Activated CD4-positive, alpha-beta T cell treated with anti-CD3 and anti-CD28 coated beads for 24 hours (primary cell): ENCODE data around the gene PIK3CB.
"Not testable (repeated sequence)": the region's sequence is repeated elsewhere in the genome, so short reads cannot be mapped to it uniquely, and the experiment has no call there.

Source experiments
- DNase-seq, 2 donors: peaks; one replicate each; pipeline ENCODE4 v3.0.0-alpha.2; 2020; ENCODE audit warnings: low read depth in 2 of 2

Gene PIK3CB

GRCh38 chr3:138803006-138803653 is 31.6 kb downstream of the PIK3CB start:
- no peak for DNase-seq

GRCh38 chr3:138802223-138802622 is 32.5 kb downstream of the PIK3CB start:
- DNase-seq, result not testable (repeated sequence)

- no peak for DNase-seq
Measured at GRCh38 chr3:138801792-138802191, 32.9 kb downstream of the PIK3CB start.

DNA sequence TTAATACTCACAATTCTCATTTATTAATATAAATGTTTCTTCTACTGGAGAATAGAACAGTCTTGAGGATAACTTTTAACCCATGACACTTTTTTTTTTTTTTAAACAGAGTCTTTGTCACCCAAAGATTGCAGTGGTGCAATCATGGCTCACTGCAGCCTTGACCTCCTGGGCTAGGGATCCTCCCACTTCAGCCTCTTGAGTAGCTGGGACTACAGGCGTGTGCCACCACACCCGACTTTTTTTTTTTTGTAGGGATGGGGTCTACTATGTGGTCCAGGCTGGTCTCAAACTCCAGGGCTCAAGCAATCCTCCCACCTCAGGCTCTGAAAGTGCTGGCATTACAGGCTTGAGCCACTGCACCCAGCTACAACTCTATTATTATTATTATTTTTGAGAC is 34.5 kb downstream of the PIK3CB start:
- DNase-seq, result no peak

GRCh38 chr3:138799822-138800221 is 34.9 kb downstream of the PIK3CB start:
- DNase-seq, result no peak

DNA sequence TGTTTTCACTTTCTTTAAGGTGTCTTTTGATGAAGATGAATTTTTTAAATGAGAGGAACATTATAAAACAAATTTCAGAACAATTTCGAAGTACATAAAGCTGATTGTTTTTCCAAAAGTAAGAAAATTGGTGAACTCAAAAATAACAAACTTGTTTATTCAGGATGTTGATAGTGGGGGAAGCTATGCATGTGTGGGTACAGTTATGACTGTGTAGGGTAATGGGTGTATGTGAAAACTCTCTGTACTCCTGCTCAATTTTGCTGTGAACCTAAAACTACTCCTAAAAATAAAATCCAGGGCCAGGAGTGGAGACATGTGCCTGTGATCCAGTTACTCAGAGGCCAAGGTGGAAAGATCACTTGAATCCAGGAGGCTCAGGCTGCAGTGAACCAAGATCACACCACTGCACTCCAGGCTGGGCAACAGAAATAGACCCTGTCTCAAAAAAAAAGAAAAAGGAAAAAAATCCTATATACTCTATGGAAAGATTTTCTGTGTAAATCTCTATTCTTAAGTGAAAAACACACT is 37.2 kb downstream of the PIK3CB start:
- DNase-seq, result no peak

GRCh38 chr3:138796761-138797160 is 38.0 kb downstream of the PIK3CB start:
- no peak for DNase-seq

- no peak for DNase-seq
Measured at GRCh38 chr3:138786788-138787271, 47.9 kb downstream of the PIK3CB start.

GRCh38 chr3:138785951-138786350 is 48.8 kb downstream of the PIK3CB start:
- DNase-seq, result no peak

DNA sequence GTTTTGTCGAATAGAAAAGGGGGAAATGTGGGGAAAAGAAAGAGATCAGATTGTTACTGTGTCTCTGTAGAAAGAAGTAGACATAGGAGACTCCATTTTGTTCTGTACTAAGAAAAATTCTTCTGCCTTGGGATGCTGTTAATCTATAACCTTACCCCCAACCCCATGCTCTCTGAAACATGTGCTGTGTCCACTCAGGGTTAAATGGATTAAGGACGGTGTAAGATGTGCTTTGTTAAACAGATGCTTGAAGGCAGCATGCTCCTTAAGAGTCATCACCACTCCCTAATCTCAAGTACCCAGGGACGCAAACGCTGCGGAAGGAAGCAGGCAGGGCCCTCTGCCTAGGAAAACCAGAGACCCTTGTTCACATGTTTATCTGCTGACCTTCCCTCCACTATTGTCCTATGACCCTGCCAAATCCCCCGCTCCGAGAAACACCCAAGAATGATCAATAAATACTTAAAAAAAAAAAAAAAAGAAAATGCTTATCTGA is 49.3 kb downstream of the PIK3CB start:
- DNase-seq, result not testable (repeated sequence)

GRCh38 chr3:138782755-138783154 is 52.0 kb downstream of the PIK3CB start:
- no peak for DNase-seq

GRCh38 chr3:138781012-138781470 is 53.7 kb downstream of the PIK3CB start:
- DNase-seq, result no peak

DNA sequence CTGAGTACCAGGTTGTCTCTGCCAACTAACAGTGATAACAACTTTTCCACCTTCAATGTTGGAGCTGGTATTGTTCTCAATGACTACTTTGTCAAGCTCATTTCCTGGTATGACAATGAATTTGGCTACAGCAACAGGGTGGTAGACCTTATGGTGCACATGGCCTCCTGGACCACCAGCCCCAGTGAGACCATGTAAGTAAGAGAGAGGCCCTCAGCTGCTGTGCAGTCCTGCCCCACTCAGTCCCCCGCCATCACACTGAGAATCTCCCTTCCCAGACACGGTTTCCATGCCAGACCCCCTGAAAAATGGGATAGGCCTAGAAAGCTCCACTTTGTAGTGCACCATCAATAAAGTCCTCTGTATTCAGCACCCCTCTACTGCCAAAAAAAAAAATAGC is 56.1 kb downstream of the PIK3CB start:
- DNase-seq, result no peak

DNA sequence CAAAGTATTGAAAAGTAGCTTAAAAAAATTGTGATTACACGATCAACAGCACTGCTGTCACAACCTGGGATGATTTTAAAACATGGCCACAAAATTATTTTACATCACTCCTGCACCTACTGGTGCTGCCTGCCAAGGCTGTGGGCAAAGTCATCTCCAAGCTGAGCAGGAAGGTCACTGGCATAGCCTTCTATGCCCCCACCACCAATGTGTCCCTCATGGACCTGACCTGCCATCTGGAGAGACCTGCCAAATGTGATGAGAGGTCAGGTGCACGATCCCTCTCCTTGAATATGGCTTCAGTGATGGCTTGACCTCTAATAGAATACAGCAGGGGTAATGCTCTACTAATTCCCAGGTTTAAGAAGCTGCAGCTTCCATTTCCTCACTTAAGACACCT is 57.8 kb downstream of the PIK3CB start:
- DNase-seq, result no peak

DNA sequence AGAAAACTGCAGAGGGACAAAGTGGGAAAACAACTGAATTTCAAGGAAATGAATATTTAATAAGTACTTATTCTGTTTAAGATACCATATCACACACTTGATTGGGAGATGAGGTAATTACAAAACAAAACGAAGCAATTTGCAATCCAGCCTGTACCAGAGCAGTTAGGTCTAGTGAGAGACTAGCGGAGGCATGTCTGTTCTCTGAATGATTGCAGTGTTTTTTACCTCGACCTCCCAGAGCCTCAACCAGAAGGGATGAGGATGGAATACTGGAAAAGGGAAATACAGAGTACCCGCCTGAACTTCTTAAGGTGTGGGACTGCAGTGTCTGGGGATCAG is 59.5 kb downstream of the PIK3CB start:
- DNase-seq, result no peak

- DNase-seq, result peak in 1 of 2 donors; percentile 11
Measured at GRCh38 chr3:138774529-138775253, 60.0 kb downstream of the PIK3CB start.

DNA sequence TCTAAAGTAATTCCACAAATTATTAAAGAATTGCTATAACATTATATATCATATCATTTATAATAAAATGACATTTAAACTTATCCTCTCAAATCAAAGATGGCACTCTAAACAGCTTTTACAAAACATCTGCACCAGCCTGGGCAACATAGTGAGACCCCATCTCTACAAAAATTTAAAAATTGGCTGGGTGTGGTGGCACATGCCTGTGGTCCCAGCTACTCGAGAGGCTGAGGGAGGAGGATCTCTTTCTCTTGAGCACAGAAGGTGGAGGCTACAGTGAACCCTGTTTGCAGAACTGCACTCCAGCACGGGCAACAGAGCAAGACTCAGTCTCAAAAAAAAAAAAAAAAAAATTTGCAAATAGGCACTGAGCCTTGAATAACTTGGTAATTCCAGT is 63.1 kb downstream of the PIK3CB start:
- DNase-seq, result no peak

- no peak for DNase-seq
Measured at GRCh38 chr3:138769616-138770015, 65.1 kb downstream of the PIK3CB start.

DNA sequence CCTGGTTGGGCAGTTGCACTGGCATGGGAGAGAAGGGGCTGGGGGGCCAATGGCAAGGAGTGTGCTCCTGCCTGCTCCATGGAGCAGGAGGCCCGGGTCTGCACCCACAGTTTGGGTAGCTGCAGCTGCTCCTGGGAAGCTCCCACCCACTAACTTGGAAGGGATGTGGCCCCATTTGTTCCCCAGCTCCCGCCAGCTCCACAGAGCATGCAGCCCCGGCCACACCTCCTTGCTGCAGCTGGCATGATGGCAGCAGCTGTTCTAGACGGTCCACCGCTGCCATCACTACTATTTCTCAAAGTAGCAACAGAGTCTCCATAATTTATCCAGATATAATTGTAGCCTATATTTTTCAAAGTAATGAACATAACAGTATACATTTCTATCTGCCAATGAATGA is 65.8 kb downstream of the PIK3CB start:
- no peak for DNase-seq

- no peak for DNase-seq
Measured at GRCh38 chr3:138768125-138768524, 66.6 kb downstream of the PIK3CB start.

DNA sequence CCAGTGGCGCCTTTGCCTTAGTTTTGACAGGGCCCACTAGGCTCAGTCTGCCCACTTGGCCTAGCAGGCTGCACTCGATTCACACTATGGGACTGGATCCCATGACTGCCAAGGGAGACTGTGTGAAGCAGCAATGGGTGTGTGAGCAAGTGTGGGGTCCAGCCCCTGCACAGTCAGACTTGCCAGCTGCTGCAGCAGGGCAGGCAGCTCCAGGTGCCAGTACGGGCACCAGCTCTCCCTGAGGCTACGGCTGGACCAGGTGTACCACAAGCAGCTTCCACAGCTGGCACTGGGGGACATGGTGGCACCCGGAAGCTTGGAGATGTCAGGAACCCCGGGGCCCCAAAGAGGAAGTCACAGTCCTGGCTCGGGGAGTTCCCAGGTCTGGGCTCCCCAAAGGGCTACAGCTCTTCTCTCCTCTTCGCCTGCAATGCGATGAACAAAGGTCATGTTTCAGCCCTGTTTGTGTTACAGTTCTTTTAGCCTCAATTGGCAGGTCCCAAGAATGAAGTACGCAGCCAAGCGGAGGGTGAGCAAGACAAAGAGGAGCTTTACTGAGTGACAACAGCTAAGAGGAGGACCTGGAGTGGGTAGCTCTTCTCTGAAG is 67.1 kb downstream of the PIK3CB start:
- no peak for DNase-seq

- no peak for DNase-seq
Measured at GRCh38 chr3:138761002-138761401, 73.7 kb downstream of the PIK3CB start.

DNA sequence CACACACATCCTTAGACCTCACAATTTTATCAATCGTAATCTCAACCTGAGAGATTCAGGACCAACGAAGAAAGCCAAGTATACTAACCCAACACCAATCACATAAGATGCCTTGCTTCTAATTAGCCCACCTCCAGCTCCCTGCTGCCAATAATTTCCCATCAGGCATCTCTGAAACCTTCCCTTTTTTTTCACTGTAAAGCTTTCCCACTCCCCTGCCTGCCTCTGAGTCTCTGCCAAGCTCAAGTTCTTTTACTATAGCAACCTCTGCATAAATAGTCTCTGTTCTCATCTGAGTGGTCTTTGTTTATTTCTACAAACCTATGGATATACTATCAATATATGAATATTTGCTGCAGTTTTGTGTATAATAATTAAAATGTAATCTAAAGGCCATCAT is 86.5 kb downstream of the PIK3CB start:
- no peak for DNase-seq
